Naive thymus-derived CD4-positive, alpha-beta T cell (primary cell): ENCODE results near the gene PTPRT. TPM values are rescaled to one million over a fixed set of nuclear protein-coding genes. Genes with fewer than 3 reads are reported as not detected.

ENCODE experiments used
- ATAC-seq: fragments of 150-1000 bp; cut with Tn5 transposase; 2 replicates; pipeline ENCODE4 v1.10.0; 2021; ENCODE audit warnings: mild to moderate bottlenecking, moderate library complexity
- CTCF ChIA-PET: fragments of 350-600 bp; sonication (Branson Sonifier 250); formaldehyde crosslinking; loops from one replicate; lab custom pipeline; 2021; ENCODE audit warnings: antibody characterized with exemption; lab: Charles Lee
- POLR2A ChIA-PET: fragments of 350-600 bp; sonication (Branson Sonifier 250); formaldehyde crosslinking; loops from one replicate; lab custom pipeline; 2021; ENCODE audit warnings: antibody characterized with exemption, inconsistent platforms; lab: Charles Lee
- DNase-seq, 9 donors: peaks; one replicate each; pipeline versions ENCODE4 v3.0.0 to v3.0.0-alpha.2; 2020 to 2022; ENCODE audit warnings: mixed read lengths in 1 of 9
- H3K27ac ChIP-seq: one replicate; pipeline ENCODE4 v1.7.0; 2013; ENCODE audit warnings: mild to moderate bottlenecking, low read depth, low read length, moderate library complexity
- H3K27me3 ChIP-seq, 2 donors: one replicate each; pipeline ENCODE4 v1.7.0; 2013; ENCODE audit warnings: low read length in 2 of 2, mild to moderate bottlenecking in 2 of 2, moderate library complexity in 2 of 2; ENCODE audit not compliant: control insufficient read depth in 2 of 2, insufficient read depth in 2 of 2
- H3K36me3 ChIP-seq, 3 experiments: 1 replicate in 2 of 3; 2 replicates in 1 of 3; pipeline ENCODE4 v1.7.0; 2013; ENCODE audit warnings: low read length in 3 of 3, mild to moderate bottlenecking in 3 of 3, moderate library complexity in 1 of 3; ENCODE audit not compliant: insufficient read depth in 3 of 3, control insufficient read depth in 2 of 3
- H3K4me1 ChIP-seq, 2 donors: one replicate each; pipeline ENCODE4 v1.7.0; 2013; ENCODE audit warnings: low read length in 2 of 2, mild to moderate bottlenecking in 2 of 2, moderate library complexity in 1 of 2; ENCODE audit not compliant: control insufficient read depth in 2 of 2, insufficient read depth in 2 of 2
- H3K4me3 ChIP-seq: 2 replicates; pipeline ENCODE4 v1.7.0; 2013; ENCODE audit warnings: mild to moderate bottlenecking, low read length
- H3K9me3 ChIP-seq, 3 experiments: 1 replicate in 2 of 3; 2 replicates in 1 of 3; pipeline ENCODE4 v1.7.0; 2013; ENCODE audit warnings: low read length in 3 of 3; ENCODE audit not compliant: control insufficient read depth in 2 of 3
- H3K27ac Mint-ChIP-seq, 9 donors: one replicate each; pipeline ENCODE4 v1.8.0; 2020 to 2022; ENCODE audit warnings: mixed read lengths in 9 of 9, mild to moderate bottlenecking in 8 of 9, moderate library complexity in 5 of 9, inconsistent platforms in 2 of 9
- H3K27me3 Mint-ChIP-seq, 5 donors: one replicate each; pipeline ENCODE4 v1.8.0; 2021 to 2022; ENCODE audit warnings: mixed read lengths in 5 of 5, mild to moderate bottlenecking in 1 of 5
- H3K36me3 Mint-ChIP-seq, 5 donors: one replicate each; pipeline ENCODE4 v1.8.0; 2020 to 2022; ENCODE audit warnings: mixed read lengths in 5 of 5, mild to moderate bottlenecking in 3 of 5, inconsistent platforms in 1 of 5
- H3K4me1 Mint-ChIP-seq, 7 donors: one replicate each; pipeline ENCODE4 v1.8.0; 2020 to 2022; ENCODE audit warnings: mixed read lengths in 7 of 7, mild to moderate bottlenecking in 3 of 7, inconsistent platforms in 1 of 7
- H3K4me3 Mint-ChIP-seq, 10 donors: one replicate each; pipeline ENCODE4 v1.8.0; 2020 to 2022; ENCODE audit warnings: mild to moderate bottlenecking in 10 of 10, mixed read lengths in 10 of 10, moderate library complexity in 6 of 10, inconsistent platforms in 2 of 10
- H3K9me3 Mint-ChIP-seq, 11 donors: one replicate each; pipeline ENCODE4 v1.8.0; 2020 to 2022; ENCODE audit warnings: mixed read lengths in 11 of 11, mild to moderate bottlenecking in 4 of 11, inconsistent platforms in 1 of 11, moderate library complexity in 1 of 11
- intact Hi-C, 2 donors: fragments of 100-400 bp; cut with micrococcal nuclease; formaldehyde crosslinking; loops; one replicate each; pipeline ENCODE4 v1.15.1; 2023
- polyA plus RNA-seq, 2 donors: library from polyadenylated mRNA; unstranded; fragments of 300-500 nt; fragmentation: Illumina TruSeq; gene quantifications; one replicate each; pipeline ENCODE4 v1.2.3, GENCODE V29; 2021
- total RNA-seq, 6 experiments: library from RNA in 5 of 6; stranded (reverse) in 5 of 6; gene quantifications; 1 replicate in 5 of 6; 2 replicates in 1 of 6; pipeline ENCODE4 v1.2.3 and lab custom pipeline; 2021 to 2026

Gene PTPRT
- total and polyA plus RNA-seq, 7 experiments from 2014 or later, result not detected

DNA sequence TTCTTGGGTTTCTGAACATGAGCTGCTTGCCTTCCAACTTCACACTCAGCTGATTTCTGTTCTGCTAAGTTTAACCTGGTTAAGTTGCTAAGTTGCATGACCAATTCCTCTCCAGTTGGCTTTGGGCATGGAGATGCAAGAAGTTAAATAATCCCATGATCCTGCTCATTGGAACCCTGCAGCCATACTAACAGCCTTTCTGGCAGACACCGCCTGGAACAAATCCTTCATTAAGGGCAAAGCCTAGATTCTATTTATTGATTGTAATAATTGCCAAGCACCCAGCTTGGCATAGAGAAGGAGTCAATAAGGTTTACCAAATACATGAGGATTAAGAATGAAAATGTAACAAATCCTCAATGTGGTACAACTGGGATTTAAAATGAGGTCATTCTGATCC is 829.1 kb downstream of the PTPRT start:
- DNase-seq (no peak), ATAC-seq (no peak)
- Mint-ChIP-seq H3K4me1 (no peaks in the 10 kb centered on the region), H3K27me3 (no peaks in the 10 kb centered on the region), H3K9me3 (peaks cover 0 to 9% (median 2%) of the 10 kb centered on the region in 11 donors), H3K36me3 (no peaks in the 10 kb centered on the region), H3K27ac (no peak overlapping the region), H3K4me3 (no peak overlapping the region)
- no peaks in the 10 kb centered on the region for H3K9me3 ChIP-seq
- ChIA-PET POLR2A (no interaction called here), CTCF (no interaction called here)
- no peaks in the 10 kb centered on the region for H3K4me1 ChIP-seq
- intact Hi-C loops, result no loop called here
- H3K27me3 ChIP-seq, result no peaks in the 10 kb centered on the region
- H3K4me3 ChIP-seq, result no peak overlapping the region
- no peaks in the 10 kb centered on the region for H3K36me3 ChIP-seq
- no peak overlapping the region for H3K27ac ChIP-seq

- Histone ChIP-seq H3K27ac (no peak overlapping the region), H3K4me3 (no peak overlapping the region), H3K36me3 (no peaks in the 10 kb centered on the region), H3K9me3 (no peaks in the 10 kb centered on the region), H3K27me3 (no peaks in the 10 kb centered on the region), H3K4me1 (no peaks in the 10 kb centered on the region)
- intact Hi-C loops, result no loop called here
- Mint-ChIP-seq H3K9me3 (peaks cover 0 to 9% (median 0%) of the 10 kb centered on the region in 11 donors), H3K4me3 (no peak overlapping the region), H3K27me3 (no peaks in the 10 kb centered on the region), H3K27ac (no peak overlapping the region), H3K4me1 (no peaks in the 10 kb centered on the region), H3K36me3 (no peaks in the 10 kb centered on the region)
- ATAC-seq (no peak), DNase-seq (no peak)
- POLR2A ChIA-PET, result no interaction called here
- CTCF ChIA-PET, result no interaction called here
These were observed 830.1 kb downstream of the PTPRT start for GRCh38 chr20:42359617-42360016.

GRCh38 chr20:42352096-42352495 is 837.6 kb downstream of the PTPRT start:
- Mint-ChIP-seq H3K27ac (no peak overlapping the region), H3K9me3 (peaks cover 0 to 7% (median 4%) of the 10 kb centered on the region in 11 donors), H3K27me3 (peaks cover 0 to 4% (median 0%) of the 10 kb centered on the region in 5 donors), H3K4me1 (no peaks in the 10 kb centered on the region), H3K36me3 (no peaks in the 10 kb centered on the region), H3K4me3 (no peak overlapping the region)
- no peaks in the 10 kb centered on the region for H3K4me1 ChIP-seq
- H3K36me3 ChIP-seq, result no peaks in the 10 kb centered on the region
- H3K4me3 ChIP-seq, result no peak overlapping the region
- CTCF ChIA-PET, result no interaction called here
- H3K27ac ChIP-seq, result no peak overlapping the region
- no peaks in the 10 kb centered on the region for H3K27me3 ChIP-seq
- intact Hi-C loops, result no loop called here
- ATAC-seq (no peak), DNase-seq (no peak)
- POLR2A ChIA-PET, result no interaction called here
- no peaks in the 10 kb centered on the region for H3K9me3 ChIP-seq

- Mint-ChIP-seq H3K27me3 (peaks cover 0 to 4% (median 0%) of the 10 kb centered on the region in 5 donors), H3K4me3 (no peak overlapping the region), H3K27ac (no peak overlapping the region), H3K36me3 (no peaks in the 10 kb centered on the region), H3K9me3 (peaks cover 0 to 9% (median 2%) of the 10 kb centered on the region in 11 donors), H3K4me1 (no peaks in the 10 kb centered on the region)
- Histone ChIP-seq H3K36me3 (no peaks in the 10 kb centered on the region), H3K27me3 (no peaks in the 10 kb centered on the region), H3K9me3 (no peaks in the 10 kb centered on the region), H3K4me1 (no peaks in the 10 kb centered on the region), H3K4me3 (no peak overlapping the region), H3K27ac (no peak overlapping the region)
- intact Hi-C loops, result no loop called here
- ChIA-PET POLR2A (no interaction called here), CTCF (no interaction called here)
- no peak for ATAC-seq
- no peak for DNase-seq
These were observed 839.2 kb downstream of the PTPRT start for GRCh38 chr20:42350521-42350920.

DNA sequence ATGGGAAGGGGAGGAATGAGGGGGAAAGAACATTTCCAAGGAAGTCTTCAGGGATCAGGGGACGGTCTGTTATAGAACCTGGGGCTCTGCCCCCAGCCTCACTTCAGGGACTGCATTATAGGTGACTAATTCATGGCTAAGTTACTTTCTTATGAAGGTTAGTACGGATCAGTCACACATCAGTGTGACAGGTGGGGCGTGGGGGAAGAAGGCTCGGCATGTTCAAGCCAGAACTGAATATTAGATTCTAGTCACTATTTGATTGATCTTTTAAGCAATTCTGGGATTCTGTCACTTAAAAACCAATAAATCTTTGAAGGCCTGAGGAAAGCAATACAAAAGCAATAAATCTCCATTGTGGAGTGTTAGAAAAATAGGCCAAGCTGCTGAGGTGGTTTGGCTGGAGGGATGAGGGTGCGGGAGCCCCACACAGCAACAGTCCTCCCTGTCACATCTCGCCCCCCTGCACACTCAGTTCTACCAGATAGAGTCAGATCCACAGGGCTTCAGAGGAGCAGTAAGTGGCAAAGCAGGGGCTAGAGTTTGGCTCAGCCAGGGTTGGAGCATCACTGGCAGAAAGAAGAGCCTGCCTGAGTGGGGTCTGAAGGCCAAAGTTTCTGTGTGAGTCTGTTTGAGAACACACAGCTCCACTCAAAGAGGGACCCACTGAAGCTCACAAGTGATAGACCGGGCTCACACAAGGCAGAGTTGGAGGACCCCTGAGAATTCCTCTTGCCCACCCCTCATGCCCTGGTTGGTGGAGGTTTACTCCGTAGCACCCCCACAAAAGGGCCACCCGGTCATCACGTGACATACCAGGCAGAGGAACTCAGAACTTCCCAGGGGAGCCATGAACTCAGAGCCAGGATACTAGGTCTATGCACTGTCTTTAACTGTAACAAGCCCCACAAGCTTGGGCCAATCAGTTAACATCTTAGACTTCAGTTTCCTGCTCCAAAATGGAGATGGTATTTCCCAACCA is 843.2 kb downstream of the PTPRT start:
- CTCF ChIA-PET, result no interaction called here
- peaks cover 0 to 18% (median 5%) of the 10 kb centered on the region in 11 donors for H3K9me3 Mint-ChIP-seq
- H3K4me3 ChIP-seq, result no peak overlapping the region
- intact Hi-C loops, result no loop called here
- H3K9me3 ChIP-seq, result no peaks in the 10 kb centered on the region
- no peak for DNase-seq
- no peak overlapping the region for H3K27ac Mint-ChIP-seq
- H3K27me3 Mint-ChIP-seq, result peaks cover 0 to 4% (median 0%) of the 10 kb centered on the region in 5 donors
- no peaks in the 10 kb centered on the region for H3K36me3 ChIP-seq
- H3K27ac ChIP-seq, result no peak overlapping the region
- H3K4me1 Mint-ChIP-seq, result no peaks in the 10 kb centered on the region
- H3K36me3 Mint-ChIP-seq, result no peaks in the 10 kb centered on the region
- ATAC-seq, result no peak
- POLR2A ChIA-PET, result no interaction called here
- H3K27me3 ChIP-seq, result no peaks in the 10 kb centered on the region
- H3K4me1 ChIP-seq, result no peaks in the 10 kb centered on the region
- no peak overlapping the region for H3K4me3 Mint-ChIP-seq

DNA sequence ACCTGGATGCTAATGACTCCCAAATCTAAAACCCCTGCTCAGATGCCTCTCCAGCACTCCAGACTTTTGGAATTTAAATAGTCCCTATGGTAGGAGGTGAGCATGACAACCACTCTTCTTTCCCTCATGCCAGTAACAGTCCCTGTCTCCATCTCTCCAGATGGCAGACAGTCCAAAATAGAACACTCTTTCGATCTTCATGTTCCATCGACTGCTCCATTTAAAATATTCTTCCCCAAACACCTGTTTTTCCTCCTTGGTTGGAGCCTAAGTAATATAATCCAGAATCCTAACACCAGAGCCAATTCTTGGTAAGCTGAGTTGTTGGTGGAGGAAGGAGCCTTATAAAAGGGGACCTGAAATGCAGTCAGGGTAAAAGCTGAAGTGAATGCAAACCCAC is 848.1 kb downstream of the PTPRT start:
- peaks cover 0 to 22% (median 6%) of the 10 kb centered on the region in 11 donors for H3K9me3 Mint-ChIP-seq
- H3K27ac Mint-ChIP-seq, result no peak overlapping the region
- Histone ChIP-seq H3K4me1 (no peaks in the 10 kb centered on the region), H3K9me3 (no peaks in the 10 kb centered on the region), H3K36me3 (no peaks in the 10 kb centered on the region), H3K27ac (no peak overlapping the region), H3K27me3 (no peaks in the 10 kb centered on the region), H3K4me3 (no peak overlapping the region)
- ATAC-seq (no peak), DNase-seq (no peak)
- no peaks in the 10 kb centered on the region for H3K4me1 Mint-ChIP-seq
- POLR2A ChIA-PET, result no interaction called here
- CTCF ChIA-PET, result no interaction called here
- H3K36me3 Mint-ChIP-seq, result no peaks in the 10 kb centered on the region
- intact Hi-C loops, result no loop called here
- H3K4me3 Mint-ChIP-seq, result no peak overlapping the region
- peaks cover 0 to 4% (median 0%) of the 10 kb centered on the region in 5 donors for H3K27me3 Mint-ChIP-seq

DNA sequence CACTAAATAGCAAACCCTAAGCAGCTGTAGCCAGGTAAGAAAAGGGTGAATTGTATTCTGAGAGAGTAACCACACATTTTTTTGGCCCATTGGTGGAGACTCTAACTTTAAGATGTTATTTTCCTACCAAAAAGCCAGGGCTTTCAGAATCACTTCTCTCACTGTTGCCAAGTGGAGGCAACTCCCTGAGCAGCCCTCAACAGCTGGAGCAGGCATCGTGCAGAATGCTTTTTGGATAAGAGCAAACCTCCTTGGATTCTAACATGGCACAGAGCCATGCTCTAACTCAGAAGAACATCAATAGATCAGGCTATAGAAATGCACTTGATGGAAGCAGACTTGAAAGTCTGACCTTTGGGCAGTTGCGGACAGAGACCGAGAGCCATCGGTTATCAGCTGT is 849.3 kb downstream of the PTPRT start:
- POLR2A ChIA-PET, result no interaction called here
- Histone ChIP-seq H3K36me3 (no peaks in the 10 kb centered on the region), H3K4me1 (no peaks in the 10 kb centered on the region), H3K27ac (no peak overlapping the region), H3K4me3 (no peak overlapping the region), H3K9me3 (no peaks in the 10 kb centered on the region), H3K27me3 (no peaks in the 10 kb centered on the region)
- Mint-ChIP-seq H3K27me3 (no peaks in the 10 kb centered on the region), H3K4me3 (no peak overlapping the region), H3K4me1 (no peaks in the 10 kb centered on the region), H3K9me3 (peaks cover 0 to 22% (median 4%) of the 10 kb centered on the region in 11 donors), H3K27ac (no peak overlapping the region), H3K36me3 (no peaks in the 10 kb centered on the region)
- CTCF ChIA-PET, result no interaction called here
- ATAC-seq (no peak), DNase-seq (no peak)
- intact Hi-C loops, result no loop called here
